Neural cell (in vitro differentiated cells): ENCODE data around the gene OBSCN.

Experiments used
- CTCF ChIP-seq: fragments of 450-650 bp; IDR thresholded peaks from 2 replicates; pipeline ENCODE4 v1.5.1; 2014; ENCODE audit warnings: antibody characterized with exemption, mild to moderate bottlenecking, moderate library complexity; ENCODE audit not compliant: poor library complexity, severe bottlenecking
- EP300 ChIP-seq: fragments of 450-650 bp; conservative IDR thresholded peaks from 2 replicates; pipeline ENCODE4 v1.6.1; 2014; ENCODE audit warnings: antibody characterized with exemption, mild to moderate bottlenecking, moderate library complexity; ENCODE audit not compliant: poor library complexity, severe bottlenecking
- EZH2 ChIP-seq: fragments of 200-600, 300-800 bp; shearing (Covaris generic), sonication (generic); IDR thresholded peaks from 2 replicates; pipeline ENCODE4 v1.6.1; 2014; ENCODE audit warnings: antibody characterized with exemption, low read length, borderline replicate concordance, mild to moderate bottlenecking; ENCODE audit not compliant: insufficient read depth, poor library complexity, severe bottlenecking
- POLR2AphosphoS5 ChIP-seq: IDR thresholded peaks from 2 replicates; pipeline ENCODE4 v1.6.1; 2012
- RAD21 ChIP-seq: fragments of 450-650 bp; conservative IDR thresholded peaks from 2 replicates; pipeline ENCODE4 v1.6.1; 2014; ENCODE audit warnings: antibody characterized with exemption, mild to moderate bottlenecking, moderate library complexity
- REST ChIP-seq: IDR thresholded peaks from 2 replicates; pipeline ENCODE4 v1.6.1; 2012; ENCODE audit warnings: borderline replicate concordance
- TAF1 ChIP-seq: IDR thresholded peaks from 2 replicates; pipeline ENCODE4 v1.6.1; 2012; ENCODE audit warnings: low read depth

- TF ChIP-seq CTCF (no peak), EZH2 (no peak), POLR2AphosphoS5 (no peak), TAF1 (no peak), REST (no peak), RAD21 (no peak), EP300 (no peak)
Observed at GRCh38 chr1:228306275-228307217, 98.7 kb downstream of the OBSCN start.
